Stimulated activated CD8-positive, alpha-beta memory T cell treated with anti-CD3 and anti-CD28 coated beads, Interleukin-4, amount 100 ng/mL, for 4 hours (primary cell): ENCODE results near the gene COMMD1.

Experiments
- DNase-seq, 2 donors: peaks; one replicate each; pipeline ENCODE4 v3.0.0-alpha.2; 2020; ENCODE audit warnings: low read depth in 2 of 2, low spot score in 1 of 2

COMMD1 gene

DNA sequence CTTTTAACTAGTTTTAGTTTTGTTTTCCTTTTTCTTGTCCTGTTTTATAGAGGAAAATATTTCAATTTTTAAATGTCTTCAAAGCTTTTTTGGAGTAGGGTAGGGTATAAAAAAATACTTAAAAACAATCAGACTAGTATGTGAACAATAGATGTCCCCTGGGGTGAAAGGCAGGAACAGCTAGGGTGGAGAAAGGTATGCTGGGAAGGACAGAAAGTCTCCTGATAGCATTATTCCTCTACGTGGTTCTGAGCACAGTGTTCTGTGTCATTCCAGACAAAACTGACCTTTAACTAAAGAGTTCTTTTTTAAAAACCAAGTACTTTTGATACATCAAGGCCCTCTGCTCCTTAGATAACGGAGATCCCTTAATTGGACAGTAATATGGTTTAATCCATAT lies 258.4 kb downstream of the COMMD1 start:
- no peak for DNase-seq

DNA sequence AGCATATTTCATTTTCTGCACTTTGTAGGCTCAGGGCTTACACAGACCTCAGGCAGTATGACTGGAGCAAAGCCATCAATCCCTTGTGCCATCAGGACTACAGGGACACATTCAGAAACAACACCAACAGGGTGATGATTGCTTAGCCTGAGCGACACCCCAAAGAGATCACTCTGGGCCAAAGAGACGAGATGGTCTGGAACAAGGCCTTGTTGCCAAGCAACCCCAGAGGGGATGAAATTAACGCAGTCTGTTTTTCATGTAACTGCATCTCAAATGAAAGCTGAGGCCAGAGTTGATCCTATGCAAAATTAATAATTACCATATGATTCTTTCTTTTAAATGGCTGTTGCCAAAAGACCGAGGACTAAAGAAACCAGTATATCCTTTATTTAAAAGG lies 270.3 kb downstream of the COMMD1 start:
- no peak for DNase-seq

DNA sequence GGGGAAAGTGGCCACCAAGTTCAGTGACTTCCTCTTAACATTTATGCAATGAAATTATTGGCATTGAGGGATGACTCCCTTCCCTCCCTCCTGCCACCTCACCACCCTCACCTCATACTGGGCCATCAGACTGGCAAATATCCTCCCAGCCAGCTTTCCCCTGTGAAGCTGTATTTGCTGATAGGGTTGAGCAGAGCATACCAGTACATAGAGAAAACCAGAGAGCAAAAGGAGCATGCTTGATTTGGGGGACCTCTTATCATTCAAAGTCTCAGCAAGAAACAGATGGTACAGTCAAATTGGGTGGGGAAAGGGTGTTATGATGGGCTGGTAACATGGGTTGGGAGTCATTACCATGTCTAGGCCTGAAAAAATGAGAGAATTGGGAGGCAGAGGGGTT lies 271.3 kb downstream of the COMMD1 start:
- DNase-seq = no peak

DNA sequence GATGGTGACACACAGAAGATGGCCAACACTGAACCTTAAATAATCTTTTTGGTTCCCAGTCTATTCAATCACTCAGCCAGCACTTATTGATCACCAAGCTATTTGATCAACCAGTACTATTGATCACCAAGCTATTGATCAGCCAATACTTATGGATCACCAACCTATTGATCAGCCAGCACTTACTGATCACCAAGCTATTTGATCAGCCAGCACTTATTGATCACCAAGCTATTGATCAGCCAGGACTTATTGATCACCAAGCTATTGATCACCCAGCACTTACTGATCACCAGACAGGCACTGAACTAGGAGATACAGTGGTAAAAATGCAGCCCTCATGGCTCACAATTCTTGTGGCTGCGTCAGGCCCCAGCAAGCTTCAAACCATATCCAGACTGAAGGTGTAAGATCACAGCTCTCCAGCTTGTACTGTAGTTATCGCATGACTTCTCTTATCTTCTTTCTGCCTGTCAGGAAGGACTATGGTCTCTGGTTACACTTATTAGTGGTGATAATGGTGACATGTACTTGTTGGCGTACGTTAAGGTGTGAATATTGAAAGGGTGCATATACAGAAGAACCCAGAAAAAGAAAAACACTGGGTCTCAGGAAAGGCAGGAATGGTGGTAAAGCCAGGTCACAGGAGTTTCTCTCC lies 272.0 kb downstream of the COMMD1 start:
- DNase-seq = no peak

DNA sequence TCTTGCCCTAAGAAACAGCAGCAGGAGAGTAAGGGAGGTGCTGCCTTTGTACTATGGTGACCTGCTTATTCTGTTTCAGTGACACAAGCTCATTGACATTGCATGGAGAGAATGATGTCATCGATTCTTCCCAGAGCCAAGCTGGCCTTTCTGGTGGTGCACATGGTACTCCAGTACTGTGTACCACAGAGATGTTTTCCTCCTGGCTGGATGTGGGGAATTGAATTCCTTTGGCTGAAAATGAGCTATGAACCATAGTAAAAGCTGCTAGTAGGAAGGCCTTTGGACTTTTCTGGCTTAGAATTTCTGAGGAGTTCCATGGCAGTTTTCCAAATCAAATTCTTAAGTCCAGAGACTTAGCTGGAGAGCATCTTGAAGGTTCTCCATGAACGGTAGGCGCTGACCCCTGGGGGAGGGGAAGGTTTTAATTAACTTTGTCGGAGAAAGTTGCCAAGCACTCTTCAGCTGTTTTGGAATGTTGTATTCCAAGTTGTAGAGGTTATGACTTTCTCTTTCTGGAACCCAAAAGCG lies 273.3 kb downstream of the COMMD1 start:
- no peak for DNase-seq

DNA sequence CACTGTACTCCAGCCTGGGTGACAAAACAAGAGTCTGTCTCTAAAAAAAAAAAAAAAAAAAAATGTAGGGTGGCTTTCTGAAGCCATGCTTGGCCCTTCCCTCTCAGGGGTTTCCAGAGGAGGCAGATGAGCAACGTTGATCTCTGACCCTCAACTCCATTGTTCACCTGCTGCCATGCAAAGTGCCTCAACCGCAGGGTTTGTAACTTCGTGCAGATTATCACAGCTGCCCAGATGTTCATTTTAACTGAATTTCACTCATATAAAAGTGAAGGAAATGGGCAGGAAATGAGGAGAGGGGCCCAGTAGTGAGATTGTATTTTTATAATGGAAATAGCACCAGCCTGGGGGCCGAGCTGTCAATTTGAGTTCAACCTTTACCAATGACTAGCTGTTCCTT lies 275.5 kb downstream of the COMMD1 start:
- DNase-seq = no peak

DNA sequence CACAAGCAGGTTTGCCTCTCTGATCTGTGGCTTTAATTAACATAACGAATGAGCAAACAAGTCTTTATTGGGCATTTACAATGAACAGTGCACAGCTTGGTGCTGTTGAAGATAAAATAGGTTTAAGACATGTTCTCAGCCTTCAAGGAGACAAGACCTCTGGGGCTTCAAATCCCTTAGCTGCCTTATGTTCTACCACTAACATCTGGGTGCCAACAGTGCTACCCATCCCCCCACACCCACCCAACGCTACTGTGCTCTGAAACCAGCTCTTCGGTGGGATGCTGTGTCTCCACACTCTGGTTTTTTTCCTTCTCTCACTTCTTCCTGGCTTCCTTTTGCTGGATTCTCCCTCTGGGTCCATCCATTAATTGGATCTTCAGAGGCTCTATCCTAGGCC lies 276.4 kb downstream of the COMMD1 start:
- DNase-seq = no peak

DNA sequence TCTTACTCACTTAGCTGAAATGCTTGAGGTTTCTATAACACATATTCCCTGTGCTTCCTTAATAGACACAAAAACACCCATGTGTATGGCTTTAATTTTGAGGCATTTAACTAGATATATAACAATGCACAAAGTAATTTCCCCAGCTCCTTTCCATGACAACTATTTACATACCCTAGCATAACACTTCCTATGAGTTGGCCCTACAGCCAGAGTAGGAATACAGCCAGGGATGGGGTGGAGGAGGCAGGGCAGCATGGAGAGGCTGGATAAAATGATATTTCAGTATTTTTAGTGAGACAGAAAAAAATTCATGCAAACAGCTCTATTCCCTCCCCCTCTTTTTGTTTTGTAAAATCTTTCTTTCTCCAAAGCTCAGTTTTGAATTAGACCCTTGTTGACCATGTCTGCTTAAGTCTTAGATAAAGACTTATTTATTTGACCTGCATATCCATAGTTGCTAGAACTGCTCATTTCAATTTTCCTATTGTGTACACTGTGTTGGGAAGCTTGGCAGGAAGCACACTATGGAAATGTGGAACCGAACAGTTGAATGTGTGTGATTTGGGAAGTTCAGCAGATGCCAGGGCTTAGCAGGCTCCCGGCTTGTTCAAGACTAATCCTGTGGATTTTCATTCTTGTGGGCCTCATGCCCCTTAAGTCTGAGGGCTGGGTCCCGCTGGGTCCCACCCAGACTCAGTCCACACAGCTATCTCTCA lies 279.2 kb downstream of the COMMD1 start:
- no peak for DNase-seq
